GM23338 (cell line): ENCODE measurements around the gene ATP8B4. TPM values are rescaled to one million over a fixed set of nuclear protein-coding genes. Genes with fewer than 3 reads are reported as not detected.

Source experiments
- ATAC-seq: fragments of 200-7000 bp; cut with Tn5 transposase; 3 replicates; pipeline ENCODE4 v1.9.1; 2020
- DNase-seq: peaks from one replicate; pipeline ENCODE4 v3.0.0-alpha.2; 2015; ENCODE audit warnings: low spot score
- H2AFZ ChIP-seq: fragments of 200-600 bp; sonication (generic); 2 replicates; pipeline ENCODE4 v1.8.0; 2016; ENCODE audit warnings: antibody characterized with exemption, mild to moderate bottlenecking, moderate library complexity
- H3F3A ChIP-seq: fragments of 200-600 bp; sonication (generic); replicated peaks from 2 replicates; pipeline ENCODE4 v1.8.0; 2017; ENCODE audit warnings: antibody characterized with exemption, mixed run types, low read depth
- H3K27ac ChIP-seq: fragments of 200-600 bp; sonication (generic); 2 replicates; pipeline ENCODE4 v1.6.1; 2016; ENCODE audit warnings: low read depth
- H3K27me3 ChIP-seq: fragments of 200-600 bp; sonication (generic); 2 replicates; pipeline ENCODE4 v1.8.0; 2016; ENCODE audit warnings: mild to moderate bottlenecking, mixed run types, moderate library complexity; ENCODE audit not compliant: insufficient read depth
- H3K36me3 ChIP-seq: fragments of 200-600 bp; sonication (generic); 2 replicates; pipeline ENCODE4 v1.8.0; 2016; ENCODE audit warnings: mild to moderate bottlenecking; ENCODE audit not compliant: insufficient read depth
- H3K4me1 ChIP-seq: fragments of 200-600 bp; sonication (generic); 2 replicates; pipeline ENCODE4 v1.8.0; 2016; ENCODE audit warnings: mild to moderate bottlenecking, moderate library complexity; ENCODE audit not compliant: insufficient read depth
- H3K4me2 ChIP-seq: fragments of 200-600 bp; sonication (generic); 2 replicates; pipeline ENCODE4 v1.7.1; 2017; ENCODE audit warnings: mixed run types
- H3K4me3 ChIP-seq: fragments of 200-600 bp; sonication (generic); 2 replicates; pipeline ENCODE4 v1.6.1; 2016; ENCODE audit warnings: mixed run types
- H3K79me2 ChIP-seq: fragments of 200-600 bp; sonication (generic); replicated peaks from 2 replicates; pipeline ENCODE4 v1.8.0; 2017; ENCODE audit warnings: mild to moderate bottlenecking; ENCODE audit not compliant: insufficient read depth
- H3K9me2 ChIP-seq: fragments of 200-600 bp; sonication (generic); 2 replicates; pipeline ENCODE4 v1.8.0; 2017; ENCODE audit not compliant: insufficient read depth
- H4K20me1 ChIP-seq: fragments of 200-600 bp; sonication (generic); replicated peaks from 2 replicates; pipeline ENCODE4 v1.8.0; 2017; ENCODE audit warnings: mild to moderate bottlenecking; ENCODE audit not compliant: insufficient read depth
- H3K27ac Mint-ChIP-seq: 2 replicates; pipeline ENCODE4 v1.8.0; 2020; ENCODE audit warnings: inconsistent platforms, mild to moderate bottlenecking, moderate library complexity, mixed read lengths
- H3K27me3 Mint-ChIP-seq: 3 replicates; pipeline ENCODE4 v1.8.0; 2022; ENCODE audit warnings: low read depth, mild to moderate bottlenecking, moderate library complexity, mixed read lengths, inconsistent platforms; ENCODE audit not compliant: insufficient read depth, poor library complexity
- H3K36me3 Mint-ChIP-seq: 3 replicates; pipeline ENCODE4 v1.8.0; 2021; ENCODE audit warnings: low read depth, mild to moderate bottlenecking, inconsistent platforms, moderate library complexity, mixed read lengths
- H3K4me1 Mint-ChIP-seq: 3 replicates; pipeline ENCODE4 v1.8.0; 2020; ENCODE audit warnings: mild to moderate bottlenecking, inconsistent platforms, mixed read lengths
- H3K4me3 Mint-ChIP-seq: 3 replicates; pipeline ENCODE4 v1.8.0; 2021; ENCODE audit warnings: moderate library complexity, mild to moderate bottlenecking, inconsistent platforms, mixed read lengths
- H3K9me3 Mint-ChIP-seq: 3 replicates; pipeline ENCODE4 v1.8.0; 2020; ENCODE audit warnings: moderate library complexity, mild to moderate bottlenecking, inconsistent platforms, mixed read lengths
- CREB1 ChIP-seq: fragments of 250-450 bp; sonication (Bioruptor Pico); IDR thresholded peaks from 2 replicates; pipeline ENCODE4 v1.5.0; 2020; ENCODE audit warnings: low read depth, mild to moderate bottlenecking, moderate library complexity
- EZH2 ChIP-seq: fragments of 200-600 bp; sonication (generic); IDR thresholded peaks from one replicate; pipeline ENCODE4 v1.8.0; 2017; ENCODE audit warnings: antibody characterized with exemption, mild to moderate bottlenecking, low read depth; ENCODE audit not compliant: unreplicated experiment
- EZH2phosphoT487 ChIP-seq: fragments of 200-600 bp; sonication (generic); IDR thresholded peaks from one replicate; pipeline ENCODE4 v1.8.1; 2018; ENCODE audit warnings: antibody characterized with exemption; ENCODE audit not compliant: unreplicated experiment
- JUNB ChIP-seq: IDR thresholded peaks from one replicate; pipeline ENCODE4 v1.6.1; 2016; ENCODE audit warnings: antibody characterized with exemption; ENCODE audit not compliant: unreplicated experiment
- NANOG ChIP-seq: IDR thresholded peaks from 2 replicates; pipeline ENCODE4 v1.6.1; 2016; ENCODE audit warnings: antibody characterized with exemption, borderline replicate concordance
- POLR2AphosphoS5 ChIP-seq: IDR thresholded peaks from 2 replicates; pipeline ENCODE4 v1.6.1; 2016; ENCODE audit warnings: antibody characterized with exemption, low read depth
- STAT1 ChIP-seq: IDR thresholded peaks from one replicate; pipeline ENCODE4 v1.6.1; 2016; ENCODE audit warnings: antibody characterized with exemption; ENCODE audit not compliant: unreplicated experiment
- ZNF114 ChIP-seq: fragments of 250-450 bp; sonication (Bioruptor Pico); IDR thresholded peaks from 2 replicates; pipeline ENCODE4 v1.5.0; 2020; ENCODE audit warnings: mild to moderate bottlenecking, moderate library complexity
- ZNF331 ChIP-seq: fragments of 250-450 bp; sonication (Bioruptor Pico); IDR thresholded peaks from 2 replicates; pipeline ENCODE4 v1.5.0; 2020; ENCODE audit warnings: low read depth, mild to moderate bottlenecking, moderate library complexity
- polyA plus RNA-seq: library from polyadenylated mRNA; unstranded; fragments of >200 nt; fragmentation: Nextera tagmentation; extraction: Ambion mirVana; gene quantifications from 2 replicates; pipeline ENCODE4 v1.2.1, GENCODE V29; 2016
- total RNA-seq: library from RNA; depleted of rRNA; stranded (reverse); fragments of >200 nt; shearing (Covaris generic); gene quantifications from 2 replicates; pipeline ENCODE4 v1.2.3, GENCODE V29; 2014
- TF ChIP-seq, protein P1 (sequence below), 2 experiments: fragments of 200-600 bp in 1 of 2; sonication (generic) in 1 of 2; conservative IDR thresholded peaks; 2 replicates each; pipeline versions ENCODE4 v1.5.1 to v1.6.1; 2016 to 2017; ENCODE audit warnings: antibody characterized with exemption in 2 of 2, low read depth in 2 of 2, mild to moderate bottlenecking in 2 of 2, moderate library complexity in 1 of 2
- TF ChIP-seq, protein P2 (sequence below): fragments of 250-450 bp; sonication (Bioruptor Pico); IDR thresholded peaks from 2 replicates; pipeline ENCODE4 v1.5.0; 2020; ENCODE audit warnings: mild to moderate bottlenecking, moderate library complexity
- TF ChIP-seq, protein P3 (sequence below): IDR thresholded peaks from one replicate; pipeline ENCODE4 v1.6.1; 2018; ENCODE audit warnings: antibody characterized with exemption; ENCODE audit not compliant: unreplicated experiment
- TF ChIP-seq, protein P4 (sequence below): IDR thresholded peaks from 2 replicates; pipeline ENCODE4 v1.6.1; 2016; ENCODE audit warnings: antibody characterized with exemption

The ATP8B4 gene
- total and polyA plus RNA-seq, 2 experiments from 2014 or later, result 0.24 TPM; not detected in 1

DNA sequence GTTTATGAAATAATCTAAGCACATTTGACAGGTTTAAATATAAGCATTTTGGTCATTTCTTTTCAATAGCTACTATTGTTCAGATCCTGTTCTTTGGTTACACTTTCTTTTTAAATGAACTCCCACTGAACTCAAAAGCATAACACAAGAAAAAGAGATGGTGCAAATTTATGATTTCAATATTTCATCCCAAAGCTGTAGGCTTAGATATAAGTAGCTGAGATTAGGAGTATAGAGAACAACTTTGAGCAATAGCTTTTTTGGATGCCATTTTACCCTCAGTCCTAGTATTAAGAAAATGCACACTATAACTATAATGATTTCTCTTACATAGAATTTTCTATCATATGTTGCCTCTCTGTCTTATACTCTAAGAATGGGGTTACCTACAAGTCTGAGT lies 213.8 kb downstream of the ATP8B4 start:
- no peaks in the 10 kb centered on the region for H3K4me1 ChIP-seq
- H3K9me2 ChIP-seq, result peaks cover 5% of the 10 kb centered on the region; the same call in 1 of the 2 replicates
- DNase-seq (no peak), ATAC-seq (no peak)
- no peaks in the 10 kb centered on the region for H3F3A ChIP-seq
- no peaks in the 10 kb centered on the region for H4K20me1 ChIP-seq
- H2AFZ ChIP-seq, result no peak overlapping the region
- H3K4me3 Mint-ChIP-seq, result no peak overlapping the region
- H3K36me3 Mint-ChIP-seq, result no peaks in the 10 kb centered on the region
- no peak overlapping the region for H3K27ac ChIP-seq
- H3K4me3 ChIP-seq, result no peak overlapping the region
- H3K79me2 ChIP-seq, result no peaks in the 10 kb centered on the region
- TF ChIP-seq POLR2AphosphoS5, result no peak
- TF ChIP-seq, protein P1, sequence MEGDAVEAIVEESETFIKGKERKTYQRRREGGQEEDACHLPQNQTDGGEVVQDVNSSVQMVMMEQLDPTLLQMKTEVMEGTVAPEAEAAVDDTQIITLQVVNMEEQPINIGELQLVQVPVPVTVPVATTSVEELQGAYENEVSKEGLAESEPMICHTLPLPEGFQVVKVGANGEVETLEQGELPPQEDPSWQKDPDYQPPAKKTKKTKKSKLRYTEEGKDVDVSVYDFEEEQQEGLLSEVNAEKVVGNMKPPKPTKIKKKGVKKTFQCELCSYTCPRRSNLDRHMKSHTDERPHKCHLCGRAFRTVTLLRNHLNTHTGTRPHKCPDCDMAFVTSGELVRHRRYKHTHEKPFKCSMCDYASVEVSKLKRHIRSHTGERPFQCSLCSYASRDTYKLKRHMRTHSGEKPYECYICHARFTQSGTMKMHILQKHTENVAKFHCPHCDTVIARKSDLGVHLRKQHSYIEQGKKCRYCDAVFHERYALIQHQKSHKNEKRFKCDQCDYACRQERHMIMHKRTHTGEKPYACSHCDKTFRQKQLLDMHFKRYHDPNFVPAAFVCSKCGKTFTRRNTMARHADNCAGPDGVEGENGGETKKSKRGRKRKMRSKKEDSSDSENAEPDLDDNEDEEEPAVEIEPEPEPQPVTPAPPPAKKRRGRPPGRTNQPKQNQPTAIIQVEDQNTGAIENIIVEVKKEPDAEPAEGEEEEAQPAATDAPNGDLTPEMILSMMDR (conservative IDR thresholded peaks at IDR 0.05; ENCODE audit: low read depth in 2 of 2), result no peak
- TF ChIP-seq EZH2, result no peak
- TF ChIP-seq, protein P2, sequence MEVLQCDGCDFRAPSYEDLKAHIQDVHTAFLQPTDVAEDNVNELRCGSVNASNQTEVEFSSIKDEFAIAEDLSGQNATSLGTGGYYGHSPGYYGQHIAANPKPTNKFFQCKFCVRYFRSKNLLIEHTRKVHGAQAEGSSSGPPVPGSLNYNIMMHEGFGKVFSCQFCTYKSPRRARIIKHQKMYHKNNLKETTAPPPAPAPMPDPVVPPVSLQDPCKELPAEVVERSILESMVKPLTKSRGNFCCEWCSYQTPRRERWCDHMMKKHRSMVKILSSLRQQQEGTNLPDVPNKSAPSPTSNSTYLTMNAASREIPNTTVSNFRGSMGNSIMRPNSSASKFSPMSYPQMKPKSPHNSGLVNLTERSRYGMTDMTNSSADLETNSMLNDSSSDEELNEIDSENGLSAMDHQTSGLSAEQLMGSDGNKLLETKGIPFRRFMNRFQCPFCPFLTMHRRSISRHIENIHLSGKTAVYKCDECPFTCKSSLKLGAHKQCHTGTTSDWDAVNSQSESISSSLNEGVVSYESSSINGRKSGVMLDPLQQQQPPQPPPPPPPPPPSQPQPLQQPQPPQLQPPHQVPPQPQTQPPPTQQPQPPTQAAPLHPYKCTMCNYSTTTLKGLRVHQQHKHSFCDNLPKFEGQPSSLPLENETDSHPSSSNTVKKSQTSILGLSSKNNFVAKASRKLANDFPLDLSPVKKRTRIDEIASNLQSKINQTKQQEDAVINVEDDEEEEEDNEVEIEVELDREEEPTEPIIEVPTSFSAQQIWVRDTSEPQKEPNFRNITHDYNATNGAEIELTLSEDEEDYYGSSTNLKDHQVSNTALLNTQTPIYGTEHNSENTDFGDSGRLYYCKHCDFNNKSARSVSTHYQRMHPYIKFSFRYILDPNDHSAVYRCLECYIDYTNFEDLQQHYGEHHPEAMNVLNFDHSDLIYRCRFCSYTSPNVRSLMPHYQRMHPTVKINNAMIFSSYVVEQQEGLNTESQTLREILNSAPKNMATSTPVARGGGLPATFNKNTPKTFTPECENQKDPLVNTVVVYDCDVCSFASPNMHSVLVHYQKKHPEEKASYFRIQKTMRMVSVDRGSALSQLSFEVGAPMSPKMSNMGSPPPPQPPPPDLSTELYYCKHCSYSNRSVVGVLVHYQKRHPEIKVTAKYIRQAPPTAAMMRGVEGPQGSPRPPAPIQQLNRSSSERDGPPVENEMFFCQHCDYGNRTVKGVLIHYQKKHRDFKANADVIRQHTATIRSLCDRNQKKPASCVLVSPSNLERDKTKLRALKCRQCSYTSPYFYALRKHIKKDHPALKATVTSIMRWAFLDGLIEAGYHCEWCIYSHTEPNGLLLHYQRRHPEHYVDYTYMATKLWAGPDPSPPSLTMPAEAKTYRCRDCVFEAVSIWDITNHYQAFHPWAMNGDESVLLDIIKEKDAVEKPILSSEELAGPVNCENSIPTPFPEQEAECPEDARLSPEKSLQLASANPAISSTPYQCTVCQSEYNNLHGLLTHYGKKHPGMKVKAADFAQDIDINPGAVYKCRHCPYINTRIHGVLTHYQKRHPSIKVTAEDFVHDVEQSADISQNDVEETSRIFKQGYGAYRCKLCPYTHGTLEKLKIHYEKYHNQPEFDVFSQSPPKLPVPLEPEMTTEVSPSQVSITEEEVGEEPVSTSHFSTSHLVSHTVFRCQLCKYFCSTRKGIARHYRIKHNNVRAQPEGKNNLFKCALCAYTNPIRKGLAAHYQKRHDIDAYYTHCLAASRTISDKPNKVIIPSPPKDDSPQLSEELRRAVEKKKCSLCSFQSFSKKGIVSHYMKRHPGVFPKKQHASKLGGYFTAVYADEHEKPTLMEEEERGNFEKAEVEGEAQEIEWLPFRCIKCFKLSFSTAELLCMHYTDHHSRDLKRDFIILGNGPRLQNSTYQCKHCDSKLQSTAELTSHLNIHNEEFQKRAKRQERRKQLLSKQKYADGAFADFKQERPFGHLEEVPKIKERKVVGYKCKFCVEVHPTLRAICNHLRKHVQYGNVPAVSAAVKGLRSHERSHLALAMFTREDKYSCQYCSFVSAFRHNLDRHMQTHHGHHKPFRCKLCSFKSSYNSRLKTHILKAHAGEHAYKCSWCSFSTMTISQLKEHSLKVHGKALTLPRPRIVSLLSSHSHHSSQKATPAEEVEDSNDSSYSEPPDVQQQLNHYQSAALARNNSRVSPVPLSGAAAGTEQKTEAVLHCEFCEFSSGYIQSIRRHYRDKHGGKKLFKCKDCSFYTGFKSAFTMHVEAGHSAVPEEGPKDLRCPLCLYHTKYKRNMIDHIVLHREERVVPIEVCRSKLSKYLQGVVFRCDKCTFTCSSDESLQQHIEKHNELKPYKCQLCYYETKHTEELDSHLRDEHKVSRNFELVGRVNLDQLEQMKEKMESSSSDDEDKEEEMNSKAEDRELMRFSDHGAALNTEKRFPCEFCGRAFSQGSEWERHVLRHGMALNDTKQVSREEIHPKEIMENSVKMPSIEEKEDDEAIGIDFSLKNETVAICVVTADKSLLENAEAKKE (CRISPR knock-in tag), result no peak
- no peak for TF ChIP-seq STAT1
- TF ChIP-seq, protein P3, sequence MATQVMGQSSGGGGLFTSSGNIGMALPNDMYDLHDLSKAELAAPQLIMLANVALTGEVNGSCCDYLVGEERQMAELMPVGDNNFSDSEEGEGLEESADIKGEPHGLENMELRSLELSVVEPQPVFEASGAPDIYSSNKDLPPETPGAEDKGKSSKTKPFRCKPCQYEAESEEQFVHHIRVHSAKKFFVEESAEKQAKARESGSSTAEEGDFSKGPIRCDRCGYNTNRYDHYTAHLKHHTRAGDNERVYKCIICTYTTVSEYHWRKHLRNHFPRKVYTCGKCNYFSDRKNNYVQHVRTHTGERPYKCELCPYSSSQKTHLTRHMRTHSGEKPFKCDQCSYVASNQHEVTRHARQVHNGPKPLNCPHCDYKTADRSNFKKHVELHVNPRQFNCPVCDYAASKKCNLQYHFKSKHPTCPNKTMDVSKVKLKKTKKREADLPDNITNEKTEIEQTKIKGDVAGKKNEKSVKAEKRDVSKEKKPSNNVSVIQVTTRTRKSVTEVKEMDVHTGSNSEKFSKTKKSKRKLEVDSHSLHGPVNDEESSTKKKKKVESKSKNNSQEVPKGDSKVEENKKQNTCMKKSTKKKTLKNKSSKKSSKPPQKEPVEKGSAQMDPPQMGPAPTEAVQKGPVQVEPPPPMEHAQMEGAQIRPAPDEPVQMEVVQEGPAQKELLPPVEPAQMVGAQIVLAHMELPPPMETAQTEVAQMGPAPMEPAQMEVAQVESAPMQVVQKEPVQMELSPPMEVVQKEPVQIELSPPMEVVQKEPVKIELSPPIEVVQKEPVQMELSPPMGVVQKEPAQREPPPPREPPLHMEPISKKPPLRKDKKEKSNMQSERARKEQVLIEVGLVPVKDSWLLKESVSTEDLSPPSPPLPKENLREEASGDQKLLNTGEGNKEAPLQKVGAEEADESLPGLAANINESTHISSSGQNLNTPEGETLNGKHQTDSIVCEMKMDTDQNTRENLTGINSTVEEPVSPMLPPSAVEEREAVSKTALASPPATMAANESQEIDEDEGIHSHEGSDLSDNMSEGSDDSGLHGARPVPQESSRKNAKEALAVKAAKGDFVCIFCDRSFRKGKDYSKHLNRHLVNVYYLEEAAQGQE, result no peak
- no peak for TF ChIP-seq NANOG
- no peak for TF ChIP-seq CREB1 (CRISPR knock-in tag)
- no peak for TF ChIP-seq ZNF331
- TF ChIP-seq EZH2phosphoT487, result no peak
- no peak for TF ChIP-seq ZNF114
- no peak for TF ChIP-seq JUNB
- TF ChIP-seq, protein P4, sequence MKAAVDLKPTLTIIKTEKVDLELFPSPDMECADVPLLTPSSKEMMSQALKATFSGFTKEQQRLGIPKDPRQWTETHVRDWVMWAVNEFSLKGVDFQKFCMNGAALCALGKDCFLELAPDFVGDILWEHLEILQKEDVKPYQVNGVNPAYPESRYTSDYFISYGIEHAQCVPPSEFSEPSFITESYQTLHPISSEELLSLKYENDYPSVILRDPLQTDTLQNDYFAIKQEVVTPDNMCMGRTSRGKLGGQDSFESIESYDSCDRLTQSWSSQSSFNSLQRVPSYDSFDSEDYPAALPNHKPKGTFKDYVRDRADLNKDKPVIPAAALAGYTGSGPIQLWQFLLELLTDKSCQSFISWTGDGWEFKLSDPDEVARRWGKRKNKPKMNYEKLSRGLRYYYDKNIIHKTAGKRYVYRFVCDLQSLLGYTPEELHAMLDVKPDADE, result no peak
- H3K4me2 ChIP-seq, result no peak overlapping the region
- no peaks in the 10 kb centered on the region for H3K27me3 Mint-ChIP-seq
- no peaks in the 10 kb centered on the region for H3K27me3 ChIP-seq
- H3K27ac Mint-ChIP-seq, result no peak overlapping the region
- H3K9me3 Mint-ChIP-seq, result no peaks in the 10 kb centered on the region
- H3K4me1 Mint-ChIP-seq, result no peaks in the 10 kb centered on the region
- H3K36me3 ChIP-seq, result no peaks in the 10 kb centered on the region
